Astrocyte (in vitro differentiated cells and primary cell): ENCODE data around the gene NOS1AP. TPM values are rescaled to one million over a fixed set of nuclear protein-coding genes. Genes with fewer than 3 reads are reported as not detected.
A peak's percentile ranks its signal among the peaks of the same experiment; 100 is the strongest.

Experiments used
- DNase-seq: peaks from one replicate; pipeline ENCODE4 v3.0.0-alpha.2; 2010; ENCODE audit warnings: low read depth
- FAIRE-seq: peaks from 2 replicates; lab custom pipeline; 2011; peaks lifted over from hg19 to GRCh38; lab: Jason Lieb, UNC
- H2AFZ ChIP-seq: 2 replicates; pipeline ENCODE4 v1.6.0; 2012; ENCODE audit warnings: low read depth, low read length, inconsistent platforms
- H3K27ac ChIP-seq: 2 replicates; pipeline ENCODE4 v1.5.1; 2011; ENCODE audit warnings: low read depth, low read length, inconsistent platforms
- H3K27me3 ChIP-seq: 2 replicates; pipeline ENCODE4 v1.6.0; 2011; ENCODE audit warnings: low read length, inconsistent platforms; ENCODE audit not compliant: insufficient read depth
- H3K36me3 ChIP-seq: 2 replicates; pipeline ENCODE4 v1.5.1; 2011; ENCODE audit warnings: low read length, inconsistent platforms; ENCODE audit not compliant: insufficient read depth
- H3K4me1 ChIP-seq: 2 replicates; pipeline ENCODE4 v1.5.1; 2011; ENCODE audit warnings: low read length, inconsistent platforms; ENCODE audit not compliant: insufficient read depth
- H3K4me2 ChIP-seq: 2 replicates; pipeline ENCODE4 v1.6.0; 2012; ENCODE audit warnings: low read length, inconsistent platforms
- H3K4me3 ChIP-seq: 2 replicates; pipeline ENCODE4 v1.5.1; 2011; ENCODE audit warnings: low read depth, mild to moderate bottlenecking, low read length, inconsistent platforms; ENCODE audit not compliant: insufficient read depth
- H3K79me2 ChIP-seq: 2 replicates; pipeline ENCODE4 v1.6.0; 2012; ENCODE audit warnings: mild to moderate bottlenecking, low read length, inconsistent platforms; ENCODE audit not compliant: insufficient read depth
- H3K9ac ChIP-seq: 2 replicates; pipeline ENCODE4 v1.6.0; 2012; ENCODE audit warnings: mild to moderate bottlenecking, low read length, inconsistent platforms
- H3K9me3 ChIP-seq: 2 replicates; pipeline ENCODE4 v1.5.1; 2012; ENCODE audit warnings: low read depth, mild to moderate bottlenecking, low read length, inconsistent platforms; ENCODE audit not compliant: insufficient read depth
- H4K20me1 ChIP-seq: 2 replicates; pipeline ENCODE4 v1.6.0; 2012; ENCODE audit warnings: low read length, inconsistent platforms; ENCODE audit not compliant: insufficient read depth
- H3K27ac Mint-ChIP-seq: one replicate; pipeline ENCODE4 v1.8.0; 2021; ENCODE audit warnings: mild to moderate bottlenecking, mixed read lengths; ENCODE audit not compliant: unreplicated experiment
- H3K27me3 Mint-ChIP-seq: one replicate; pipeline ENCODE4 v1.8.0; 2021; ENCODE audit warnings: low read depth, mixed read lengths; ENCODE audit not compliant: unreplicated experiment
- H3K36me3 Mint-ChIP-seq: one replicate; pipeline ENCODE4 v1.8.0; 2021; ENCODE audit warnings: low read depth, mixed read lengths; ENCODE audit not compliant: unreplicated experiment
- H3K4me1 Mint-ChIP-seq: one replicate; pipeline ENCODE4 v1.8.0; 2021; ENCODE audit warnings: low read depth, mixed read lengths; ENCODE audit not compliant: unreplicated experiment
- H3K4me3 Mint-ChIP-seq: one replicate; pipeline ENCODE4 v1.8.0; 2021; ENCODE audit warnings: mild to moderate bottlenecking, moderate library complexity, mixed read lengths; ENCODE audit not compliant: unreplicated experiment
- H3K9me3 Mint-ChIP-seq: one replicate; pipeline ENCODE4 v1.8.0; 2021; ENCODE audit warnings: mild to moderate bottlenecking, mixed read lengths; ENCODE audit not compliant: unreplicated experiment
- CTCF ChIP-seq: IDR thresholded peaks from 2 replicates; pipeline ENCODE4 v1.5.1; 2011; ENCODE audit warnings: low read depth, mild to moderate bottlenecking, inconsistent platforms, low read length, moderate library complexity; ENCODE audit not compliant: insufficient read depth
- EZH2 ChIP-seq: IDR thresholded peaks from 2 replicates; pipeline ENCODE4 v1.6.1; 2012; ENCODE audit warnings: mild to moderate bottlenecking, low read length, inconsistent platforms; ENCODE audit not compliant: insufficient read depth
- total RNA-seq: library from RNA; stranded (reverse); gene quantifications from 2 replicates; pipeline ENCODE4 v1.2.1, GENCODE V29; 2021

NOS1AP gene
- total RNA-seq, 1 donor from 2014 or later: 1.2 TPM

GRCh38 chr1:162182090-162182489, 112.6 kb downstream of the NOS1AP start:
- no peaks in the 10 kb centered on the region for H3K9me3 ChIP-seq
- no peaks in the 10 kb centered on the region for H4K20me1 ChIP-seq
- Mint-ChIP-seq H3K27me3 (no peaks in the 10 kb centered on the region), H3K9me3 (no peaks in the 10 kb centered on the region), H3K27ac (no peak overlapping the region), H3K4me3 (no peak overlapping the region), H3K36me3 (no peaks in the 10 kb centered on the region), H3K4me1 (peaks cover 8% of the 10 kb centered on the region)
- TF ChIP-seq EZH2: no peak
- H3K4me2 ChIP-seq: no peak overlapping the region
- H3K4me3 ChIP-seq: no peak overlapping the region
- H3K4me1 ChIP-seq: no peaks in the 10 kb centered on the region
- no peak for FAIRE-seq
- no peaks in the 10 kb centered on the region for H3K36me3 ChIP-seq
- no peak for DNase-seq
- H2AFZ ChIP-seq: no peak overlapping the region
- no peak overlapping the region for H3K9ac ChIP-seq
- no peak overlapping the region for H3K27ac ChIP-seq
- H3K27me3 ChIP-seq: no peaks in the 10 kb centered on the region
- no peaks in the 10 kb centered on the region for H3K79me2 ChIP-seq

- Histone ChIP-seq H3K4me3 (no peak overlapping the region), H3K27ac (no peak overlapping the region), H2AFZ (no peak overlapping the region), H3K9ac (no peak overlapping the region), H3K4me2 (no peak overlapping the region), H3K4me1 (no peaks in the 10 kb centered on the region), H3K9me3 (no peaks in the 10 kb centered on the region), H3K79me2 (no peaks in the 10 kb centered on the region), H3K27me3 (no peaks in the 10 kb centered on the region), H3K36me3 (no peaks in the 10 kb centered on the region), H4K20me1 (no peaks in the 10 kb centered on the region)
- Mint-ChIP-seq H3K27me3 (no peaks in the 10 kb centered on the region), H3K9me3 (no peaks in the 10 kb centered on the region), H3K36me3 (no peaks in the 10 kb centered on the region), H3K4me3 (no peak overlapping the region), H3K4me1 (peaks cover 6% of the 10 kb centered on the region), H3K27ac (no peak overlapping the region)
- TF ChIP-seq CTCF (no peak), EZH2 (no peak)
- no peak for FAIRE-seq
- DNase-seq: peak; percentile 55
Measured at GRCh38 chr1:162185314-162186025, 116.0 kb downstream of the NOS1AP start.

GRCh38 chr1:162186026-162186374, 116.5 kb downstream of the NOS1AP start:
- Mint-ChIP-seq H3K27ac (no peak overlapping the region), H3K4me3 (no peak overlapping the region), H3K36me3 (no peaks in the 10 kb centered on the region), H3K4me1 (peaks cover 6% of the 10 kb centered on the region), H3K27me3 (no peaks in the 10 kb centered on the region), H3K9me3 (no peaks in the 10 kb centered on the region)
- Histone ChIP-seq H3K79me2 (no peaks in the 10 kb centered on the region), H2AFZ (no peak overlapping the region), H3K4me1 (no peaks in the 10 kb centered on the region), H3K9ac (no peak overlapping the region), H3K27ac (no peak overlapping the region), H3K27me3 (no peaks in the 10 kb centered on the region), H3K9me3 (no peaks in the 10 kb centered on the region), H4K20me1 (no peaks in the 10 kb centered on the region), H3K36me3 (no peaks in the 10 kb centered on the region), H3K4me3 (no peak overlapping the region), H3K4me2 (no peak overlapping the region)
- DNase-seq (no peak), FAIRE-seq (no peak)
- TF ChIP-seq EZH2 (no peak), CTCF (no peak)
